ENCODE measurements around the gene KIF4B.
"Not testable (repeated sequence)": the region's sequence is repeated elsewhere in the genome, so short reads cannot be mapped to it uniquely, and the experiment has no call there.

Gene KIF4B

GRCh38 chr5:155010881-155011280, 2.7 kb upstream of the KIF4B start:
- no peak for DNase-seq (ENCODE audit: low spot score)

DNA sequence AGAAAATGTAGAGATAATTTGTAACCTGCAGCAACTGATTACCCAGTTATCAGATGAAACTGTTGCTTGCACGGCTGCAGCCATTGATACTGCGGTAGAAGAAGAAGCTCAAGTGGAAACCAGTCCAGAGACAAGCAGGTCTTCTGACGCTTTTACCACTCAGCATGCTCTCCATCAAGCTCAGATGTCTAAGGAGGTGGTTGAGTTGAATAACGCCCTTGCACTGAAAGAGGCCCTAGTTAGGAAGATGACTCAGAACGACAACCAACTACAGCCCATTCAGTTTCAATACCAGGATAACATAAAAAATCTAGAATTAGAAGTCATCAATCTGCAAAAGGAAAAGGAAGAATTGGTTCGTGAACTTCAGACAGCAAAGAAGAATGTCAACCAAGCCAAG, 1.7 kb downstream of the KIF4B start:
- DNase-seq (ENCODE audit: low spot score) = no peak

DNA sequence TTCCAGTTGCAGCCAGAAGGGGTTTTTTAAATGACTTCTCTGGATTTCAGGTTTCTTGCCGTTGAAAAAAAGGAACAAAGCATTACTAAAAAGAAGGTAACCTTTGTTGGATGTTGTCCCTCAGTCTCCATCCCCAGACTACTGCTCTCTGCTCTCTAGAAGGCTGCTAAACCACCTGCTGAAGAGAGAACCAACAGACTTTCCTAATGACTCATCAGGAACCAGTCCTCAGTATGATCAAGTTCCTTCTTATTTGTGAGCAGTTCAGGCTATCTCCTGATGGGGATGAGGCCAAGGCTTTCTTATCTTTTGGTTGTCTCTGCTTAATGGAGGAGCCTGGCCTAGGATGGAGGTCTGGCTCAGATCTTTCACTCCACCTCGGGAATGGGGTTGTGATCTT, 4.1 kb downstream of the KIF4B start:
- no peak for DNase-seq (ENCODE audit: low spot score)

GRCh38 chr5:155019601-155020226, 6.2 kb downstream of the KIF4B start:
- no peak for DNase-seq (ENCODE audit: low spot score)

GRCh38 chr5:155021842-155022241, 8.3 kb downstream of the KIF4B start:
- no peak for DNase-seq (ENCODE audit: low spot score)

DNA sequence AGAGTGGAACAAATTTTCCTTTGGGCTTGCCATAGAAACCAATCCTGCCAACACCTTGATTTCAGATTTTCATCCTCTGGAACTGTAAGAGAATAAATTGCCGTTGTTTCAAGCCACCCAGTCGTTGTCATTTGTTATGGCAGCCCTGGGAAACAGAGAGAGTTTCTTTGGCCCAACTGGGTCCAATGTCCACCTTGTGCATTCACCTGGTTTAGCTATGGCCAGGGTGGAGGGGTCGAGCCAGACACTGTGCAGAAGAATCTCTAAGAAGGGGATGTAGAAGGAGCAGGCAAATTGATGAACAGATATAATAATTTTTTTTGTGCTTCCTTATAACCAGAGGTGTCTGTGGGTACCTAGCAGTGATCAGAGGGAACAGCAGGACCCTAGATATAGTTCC, 9.8 kb downstream of the KIF4B start:
- DNase-seq (ENCODE audit: low spot score) = no peak

DNA sequence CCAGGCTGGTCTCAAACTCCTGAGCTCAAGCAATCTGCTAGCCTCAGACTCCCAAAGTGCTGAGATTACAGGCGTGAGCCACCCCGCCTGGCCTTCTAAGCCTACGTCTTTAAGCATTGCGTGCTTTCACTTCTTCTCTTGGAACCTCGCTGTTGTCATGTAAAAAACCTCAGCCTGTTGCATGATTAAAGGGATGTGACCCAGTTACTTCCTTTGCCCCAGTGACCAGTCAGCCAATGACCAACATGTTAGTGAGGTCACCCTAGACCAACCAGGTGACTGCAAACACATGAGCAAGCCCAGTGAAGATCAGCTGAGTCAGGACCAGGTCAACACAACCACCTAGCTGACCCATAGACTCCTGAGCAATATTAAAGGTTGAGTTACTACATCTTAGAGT, 10.5 kb downstream of the KIF4B start:
- no peak for DNase-seq (ENCODE audit: low spot score)

GRCh38 chr5:155025895-155026294, 12.3 kb downstream of the KIF4B start:
- DNase-seq (ENCODE audit: low spot score) = no peak

- DNase-seq (ENCODE audit: low spot score) = peak; percentile 72
These were observed 14.6 kb downstream of the KIF4B start for GRCh38 chr5:155027993-155028629.

DNA sequence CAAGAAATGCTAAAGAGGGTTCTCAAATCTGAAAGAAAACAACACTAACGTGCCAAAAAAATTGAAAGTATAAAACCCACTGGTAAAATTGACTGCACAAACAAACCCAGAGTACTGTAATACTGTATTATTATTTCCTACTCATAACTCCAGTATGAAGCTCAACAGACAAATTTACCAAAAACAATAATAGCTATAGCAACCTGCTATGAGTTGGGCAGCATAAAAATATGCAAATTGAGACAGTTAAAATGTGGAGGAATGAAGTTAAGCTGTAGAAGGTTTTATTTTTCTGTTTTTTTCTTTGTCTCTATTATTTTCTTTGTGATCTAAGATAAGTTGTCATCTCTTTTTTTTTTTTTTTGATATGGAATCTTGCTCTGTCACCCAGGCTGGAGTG, 15.7 kb downstream of the KIF4B start:
- DNase-seq (ENCODE audit: low spot score) = no peak

- DNase-seq (ENCODE audit: low spot score) = not testable (repeated sequence)
These were observed 20.7 kb downstream of the KIF4B start for GRCh38 chr5:155034145-155034744.

- DNase-seq (ENCODE audit: low spot score) = not testable (repeated sequence)
These were observed 21.5 kb downstream of the KIF4B start for GRCh38 chr5:155035087-155035486.

- DNase-seq (ENCODE audit: low spot score) = no peak
These were observed 27.6 kb downstream of the KIF4B start for GRCh38 chr5:155040984-155041653.

GRCh38 chr5:155044591-155044990, 31.0 kb downstream of the KIF4B start:
- no peak for DNase-seq (ENCODE audit: low spot score)

DNA sequence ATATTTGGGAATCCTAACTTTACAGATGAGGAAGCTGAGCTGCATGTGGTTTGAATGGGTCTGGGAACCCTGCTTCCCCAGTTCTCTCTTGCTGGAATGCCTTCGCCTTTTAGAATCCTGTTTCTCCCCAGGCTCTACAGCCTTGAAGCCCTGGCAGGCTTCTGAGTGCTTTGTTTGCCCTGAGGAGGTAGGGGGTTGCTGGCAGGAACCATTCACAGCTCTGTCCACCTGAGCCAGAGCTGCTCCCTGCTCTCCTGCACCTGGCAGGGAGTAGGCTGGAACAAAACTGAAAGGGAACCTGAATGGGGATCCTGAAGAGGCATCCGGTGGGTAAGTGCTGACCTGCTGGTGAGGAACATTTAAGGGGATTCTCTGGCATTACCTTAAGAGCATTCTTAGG, 33.0 kb downstream of the KIF4B start:
- DNase-seq (ENCODE audit: low spot score) = no peak

GRCh38 chr5:155047818-155048217, 34.3 kb downstream of the KIF4B start:
- DNase-seq (ENCODE audit: low spot score) = no peak

- DNase-seq (ENCODE audit: low spot score) = peak; percentile 40
These were observed 36.2 kb downstream of the KIF4B start for GRCh38 chr5:155049569-155050383.

DNA sequence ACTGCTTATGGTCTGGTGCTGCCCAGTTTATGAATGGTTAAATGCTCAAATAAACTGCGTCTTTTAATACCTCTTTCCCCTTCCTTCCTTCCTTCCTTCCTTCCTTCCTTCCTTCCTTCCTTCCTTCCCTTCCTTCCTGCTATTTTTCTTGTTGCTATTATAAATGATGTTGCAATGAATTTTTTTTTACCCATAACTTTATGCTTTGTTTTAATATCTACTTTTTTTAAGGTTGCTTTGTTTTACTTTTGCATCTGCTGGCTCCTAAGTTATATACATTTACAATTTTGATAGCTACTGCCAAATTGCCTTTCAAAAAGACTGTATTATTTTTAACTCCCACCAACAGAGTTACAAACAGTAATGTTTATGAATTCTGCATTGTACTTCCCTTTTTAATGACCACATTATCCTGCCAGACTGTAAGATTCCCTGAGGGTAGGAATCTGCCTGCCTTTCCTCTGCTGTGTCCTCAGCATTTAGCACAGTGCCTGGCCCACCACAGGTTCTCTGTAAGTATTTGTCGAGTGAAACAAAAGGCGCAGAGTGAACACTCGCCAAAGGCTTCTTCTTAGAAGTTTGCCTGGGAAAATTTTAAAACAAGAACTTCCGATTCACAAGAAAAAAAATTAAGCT, 36.9 kb downstream of the KIF4B start:
- no peak for DNase-seq (ENCODE audit: low spot score)

GRCh38 chr5:155052532-155052931, 39.0 kb downstream of the KIF4B start:
- no peak for DNase-seq (ENCODE audit: low spot score)

GRCh38 chr5:155053501-155053900, 39.9 kb downstream of the KIF4B start:
- no peak for DNase-seq (ENCODE audit: low spot score)

GRCh38 chr5:155056644-155057269, 43.2 kb downstream of the KIF4B start:
- no peak for DNase-seq (ENCODE audit: low spot score)
